ENCODE data around the gene OR52E1. TPM values are rescaled to one million over a fixed set of nuclear protein-coding genes. Genes with fewer than 3 reads are reported as not detected.
"Not testable (repeated sequence)": the region's sequence is repeated elsewhere in the genome, so short reads cannot be mapped to it uniquely, and the experiment has no call there.

OR52E1 gene
- total RNA-seq, 1 experiment from 2014 or later = not detected

GRCh38 chr11:5046754-5047330, 22.5 kb upstream of the OR52E1 start:
- BruUV-seq (replicated peaks) = no TSS peak
- no peak overlapping the region for H3K4me2 ChIP-seq (ENCODE audit: low read length)
- no peaks in the 10 kb centered on the region for H3K9me3 ChIP-seq (ENCODE audit: low read length)
- no peaks in the 10 kb centered on the region for H3K4me1 ChIP-seq (ENCODE audit: insufficient read depth, low read length)
- no peaks in the 10 kb centered on the region for H3F3A ChIP-seq (ENCODE audit: low read length, unreplicated experiment)
- H3K27ac ChIP-seq (ENCODE audit: low read length) = no peak overlapping the region
- no peaks in the 10 kb centered on the region for H3K79me2 ChIP-seq (ENCODE audit: low read length)
- H4K20me1 ChIP-seq (ENCODE audit: low read length) = no peaks in the 10 kb centered on the region
- H3K9ac ChIP-seq (ENCODE audit: low read length) = no peak overlapping the region
- CTCF ChIA-PET = no interaction called here
- no peak overlapping the region for H2AFZ ChIP-seq (ENCODE audit: low read length)
- H3K36me3 ChIP-seq (ENCODE audit: low read depth, low read length) = no peaks in the 10 kb centered on the region
- H3K4me3 ChIP-seq (ENCODE audit: low read length) = no peak overlapping the region
- intact Hi-C loops (cut with micrococcal nuclease) = no loop called here
- TF ChIP-seq EZH2phosphoT487 (IDR thresholded peaks at IDR 0.05; ENCODE audit: borderline replicate concordance, low read length) (no peak), EZH2 (IDR thresholded peaks at IDR 0.05; ENCODE audit: low read length, unreplicated experiment) (no peak), CTCF (conservative IDR thresholded peaks at IDR 0.05; ENCODE audit: low read depth, low read length) (no peak)
- POLR2A ChIA-PET (ENCODE audit: unreplicated experiment) = no interaction called here
- no peaks in the 10 kb centered on the region for H3K27me3 ChIP-seq (ENCODE audit: low read length)
- ATAC-seq (no peak), DNase-seq (no peak)
- H3K9me2 ChIP-seq (replicated peaks; ENCODE audit: low read length) = no peaks in the 10 kb centered on the region

- H3F3A ChIP-seq (ENCODE audit: low read length, unreplicated experiment); H3K4me3 ChIP-seq (ENCODE audit: low read length); BruUV-seq (replicated peaks); CTCF ChIA-PET; H3K27me3 ChIP-seq (ENCODE audit: low read length); H3K4me1 ChIP-seq (ENCODE audit: insufficient read depth, low read length); H3K9me3 ChIP-seq (ENCODE audit: low read length); H2AFZ ChIP-seq (ENCODE audit: low read length); H3K9ac ChIP-seq (ENCODE audit: low read length); H3K36me3 ChIP-seq (ENCODE audit: low read depth, low read length); H3K4me2 ChIP-seq (ENCODE audit: low read length); POLR2A ChIA-PET (ENCODE audit: unreplicated experiment); H3K27ac ChIP-seq (ENCODE audit: low read length); H3K9me2 ChIP-seq (replicated peaks; ENCODE audit: low read length); H3K79me2 ChIP-seq (ENCODE audit: low read length); H4K20me1 ChIP-seq (ENCODE audit: low read length); intact Hi-C loops (cut with micrococcal nuclease); ATAC-seq; DNase-seq: not testable (repeated sequence)
Observed at GRCh38 chr11:5058679-5059078, 10.7 kb upstream of the OR52E1 start.

GRCh38 chr11:5059391-5059790, 10.0 kb upstream of the OR52E1 start, which contains the start of gene OR52E2:
TSS of gene OR52E2 (minus strand) at chr11:5059627. CDS start at chr11:5059627, 0 bp downstream.
- no peak within 1 kb of the TSS for H3K4me2 ChIP-seq (ENCODE audit: low read length)
- intact Hi-C loops (cut with micrococcal nuclease) = no loop called here

More at GRCh38 chr11:5059391-5059790, 10.0 kb upstream of the OR52E1 start, which contains the start of gene OR52E2:
- H3K79me2 ChIP-seq (ENCODE audit: low read length) = no peaks in the 10 kb centered on the region
- no peak within 1 kb of the TSS for H3K4me3 ChIP-seq (ENCODE audit: low read length)
- no TSS peak for BruUV-seq (replicated peaks)
- H3F3A ChIP-seq (ENCODE audit: low read length, unreplicated experiment) = no peaks in the 10 kb centered on the region
- no peak for TF ChIP-seq EZH2 (IDR thresholded peaks at IDR 0.05; ENCODE audit: low read length, unreplicated experiment)
- no peak for TF ChIP-seq EZH2phosphoT487 (IDR thresholded peaks at IDR 0.05; ENCODE audit: borderline replicate concordance, low read length)
- TF ChIP-seq CTCF (conservative IDR thresholded peaks at IDR 0.05; ENCODE audit: low read depth, low read length) = no peak
- H3K9me2 ChIP-seq (replicated peaks; ENCODE audit: low read length) = no peaks in the 10 kb centered on the region
- H3K36me3 ChIP-seq (ENCODE audit: low read depth, low read length) = no peaks in the 10 kb centered on the region
- no peak within 1 kb of the TSS for H3K9ac ChIP-seq (ENCODE audit: low read length)
- H3K4me1 ChIP-seq (ENCODE audit: insufficient read depth, low read length) = no peaks in the 10 kb centered on the region
- no peaks in the 10 kb centered on the region for H4K20me1 ChIP-seq (ENCODE audit: low read length)
- no peak within 1 kb of the TSS for H3K27ac ChIP-seq (ENCODE audit: low read length)
- ATAC-seq (no peak), DNase-seq (no peak)
- H3K9me3 ChIP-seq (ENCODE audit: low read length) = no peaks in the 10 kb centered on the region
- ChIA-PET CTCF (no interaction called here), POLR2A (ENCODE audit: unreplicated experiment) (no interaction called here)
- H2AFZ ChIP-seq (ENCODE audit: low read length) = no peak within 1 kb of the TSS
- no peaks in the 10 kb centered on the region for H3K27me3 ChIP-seq (ENCODE audit: low read length)
